ENCODE measurements around the gene TMEM179.

DNA sequence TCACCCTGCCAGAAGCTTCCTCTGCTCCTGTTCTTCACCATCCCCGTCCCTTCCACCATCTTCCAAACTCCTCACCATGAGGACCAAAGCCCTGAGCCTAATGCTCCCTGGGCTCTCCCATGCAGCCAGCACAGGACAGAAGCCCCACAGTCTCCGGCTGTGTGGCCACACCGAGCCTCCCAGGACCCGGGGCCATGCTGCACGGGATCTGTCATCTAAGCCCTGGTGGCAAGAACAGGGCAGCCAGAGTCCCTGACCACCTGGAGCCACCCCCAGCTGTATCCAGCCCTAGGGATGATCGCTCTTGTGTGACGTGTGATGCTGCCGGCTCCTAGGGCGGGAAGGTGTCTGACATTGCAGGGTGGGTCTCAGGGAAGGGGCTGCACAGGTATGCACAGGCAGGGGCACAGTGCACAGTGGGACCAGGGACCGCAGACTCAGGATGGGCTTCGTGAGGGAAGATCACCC is 8.1 kb downstream of the TMEM179 start:
- TF ChIP-seq, protein P1, sequence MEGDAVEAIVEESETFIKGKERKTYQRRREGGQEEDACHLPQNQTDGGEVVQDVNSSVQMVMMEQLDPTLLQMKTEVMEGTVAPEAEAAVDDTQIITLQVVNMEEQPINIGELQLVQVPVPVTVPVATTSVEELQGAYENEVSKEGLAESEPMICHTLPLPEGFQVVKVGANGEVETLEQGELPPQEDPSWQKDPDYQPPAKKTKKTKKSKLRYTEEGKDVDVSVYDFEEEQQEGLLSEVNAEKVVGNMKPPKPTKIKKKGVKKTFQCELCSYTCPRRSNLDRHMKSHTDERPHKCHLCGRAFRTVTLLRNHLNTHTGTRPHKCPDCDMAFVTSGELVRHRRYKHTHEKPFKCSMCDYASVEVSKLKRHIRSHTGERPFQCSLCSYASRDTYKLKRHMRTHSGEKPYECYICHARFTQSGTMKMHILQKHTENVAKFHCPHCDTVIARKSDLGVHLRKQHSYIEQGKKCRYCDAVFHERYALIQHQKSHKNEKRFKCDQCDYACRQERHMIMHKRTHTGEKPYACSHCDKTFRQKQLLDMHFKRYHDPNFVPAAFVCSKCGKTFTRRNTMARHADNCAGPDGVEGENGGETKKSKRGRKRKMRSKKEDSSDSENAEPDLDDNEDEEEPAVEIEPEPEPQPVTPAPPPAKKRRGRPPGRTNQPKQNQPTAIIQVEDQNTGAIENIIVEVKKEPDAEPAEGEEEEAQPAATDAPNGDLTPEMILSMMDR (IDR thresholded peaks at IDR 0.05): no peak
- TF ChIP-seq POLR2A (IDR thresholded peaks at IDR 0.05): no peak
